Fibroblast of gingiva (primary cell): ENCODE results near the gene TYW1B.
"Not testable (repeated sequence)": the region's sequence is repeated elsewhere in the genome, so short reads cannot be mapped to it uniquely, and the experiment has no call there.

Experiments used
- DNase-seq: peaks from one replicate; pipeline ENCODE4 v3.0.0-alpha.2; 2011; ENCODE audit warnings: low read depth

TYW1B gene

GRCh38 chr7:72550454-72550853, 277.5 kb downstream of the TYW1B start:
- not testable (repeated sequence) for DNase-seq

DNA sequence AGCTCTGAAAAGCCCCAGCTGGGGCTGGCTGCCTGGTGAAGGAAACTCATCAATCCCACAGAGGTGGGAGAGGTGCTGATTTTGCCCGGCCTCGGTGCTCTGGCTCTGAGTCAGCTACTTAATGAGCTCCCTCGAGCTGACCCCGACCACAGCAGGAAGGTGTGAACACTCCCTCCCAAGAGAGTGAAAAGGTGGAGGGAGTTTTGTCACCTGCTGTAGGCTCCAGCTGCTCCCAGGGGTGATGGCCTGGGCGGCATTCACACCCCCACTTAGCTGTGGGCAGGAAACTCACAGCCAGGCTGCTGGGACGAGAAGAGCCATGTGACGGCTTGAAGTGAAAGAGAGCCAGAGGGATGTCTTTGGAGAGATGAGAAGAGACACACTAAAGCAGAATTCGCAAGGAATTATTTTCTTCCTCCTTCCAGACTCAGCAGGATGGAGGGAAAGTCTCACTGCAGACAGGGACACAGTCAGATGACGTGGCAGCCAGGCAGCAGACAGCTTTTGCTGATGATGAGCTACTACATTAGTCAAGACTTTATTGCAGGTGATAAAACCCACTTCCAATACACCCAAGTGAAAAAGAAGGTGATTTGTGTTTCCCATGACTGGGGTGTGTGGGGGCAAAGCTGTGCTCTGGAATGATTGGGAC, 281.3 kb downstream of the TYW1B start:
- not testable (repeated sequence) for DNase-seq

DNA sequence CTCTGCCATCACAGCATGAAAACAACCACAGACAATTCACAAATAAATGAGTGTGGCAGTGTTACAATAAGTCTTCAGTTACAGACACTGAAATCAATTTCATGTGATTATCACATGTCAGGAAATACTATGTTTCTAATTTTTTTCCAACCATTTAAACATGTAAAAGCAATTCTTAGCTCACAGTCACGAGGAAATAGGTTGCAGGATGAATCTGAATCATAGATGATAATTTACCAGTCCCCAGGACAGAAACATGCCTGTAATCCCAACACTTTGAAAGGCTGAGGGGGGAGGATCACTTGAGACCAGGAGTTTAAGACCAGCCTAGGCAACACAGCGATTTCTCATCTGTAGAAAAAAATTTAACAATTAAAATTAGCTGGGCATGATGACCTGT, 283.5 kb downstream of the TYW1B start:
- not testable (repeated sequence) for DNase-seq

DNA sequence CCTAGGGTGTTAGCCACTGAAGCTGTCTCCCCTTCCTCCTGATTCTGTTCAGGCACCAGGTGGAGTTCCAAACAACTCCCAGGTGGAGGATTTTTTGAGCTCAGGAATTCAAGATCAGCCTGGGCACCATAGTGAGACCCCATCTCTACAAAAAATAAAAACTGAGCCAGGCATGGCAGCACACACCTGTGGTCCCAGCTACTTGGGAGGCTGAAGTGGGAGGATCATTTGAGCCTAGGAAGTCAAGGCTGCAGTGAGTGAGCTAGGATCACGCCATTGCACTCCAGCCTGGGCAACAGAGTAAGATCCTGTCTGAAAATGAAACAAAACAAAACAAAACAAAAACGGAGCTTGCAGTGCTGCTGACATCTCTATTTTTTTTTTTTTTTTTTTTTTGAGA, 287.1 kb downstream of the TYW1B start:
- DNase-seq: no peak

- no peak for DNase-seq
These were observed 287.8 kb downstream of the TYW1B start for GRCh38 chr7:72540106-72540611.

DNA sequence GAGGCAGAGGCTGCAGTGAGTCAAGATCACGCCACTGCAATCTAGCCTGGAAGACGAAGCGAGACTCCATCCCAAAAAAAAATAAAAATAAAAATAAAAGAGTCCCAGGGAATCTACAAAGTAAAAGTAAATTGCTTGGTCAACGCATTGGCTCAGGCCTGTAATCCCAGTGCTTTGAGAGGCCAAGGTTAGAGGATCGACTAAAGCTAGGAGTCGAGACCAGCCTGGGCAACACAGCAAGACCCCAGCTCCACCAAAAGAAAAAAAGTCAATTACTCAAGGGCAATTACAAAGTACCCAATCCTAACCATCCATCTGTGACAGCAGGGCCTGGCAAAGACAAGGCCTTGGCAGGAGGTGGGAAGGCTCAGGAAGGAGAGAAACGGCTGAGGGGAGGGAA, 288.3 kb downstream of the TYW1B start:
- DNase-seq: no peak

DNA sequence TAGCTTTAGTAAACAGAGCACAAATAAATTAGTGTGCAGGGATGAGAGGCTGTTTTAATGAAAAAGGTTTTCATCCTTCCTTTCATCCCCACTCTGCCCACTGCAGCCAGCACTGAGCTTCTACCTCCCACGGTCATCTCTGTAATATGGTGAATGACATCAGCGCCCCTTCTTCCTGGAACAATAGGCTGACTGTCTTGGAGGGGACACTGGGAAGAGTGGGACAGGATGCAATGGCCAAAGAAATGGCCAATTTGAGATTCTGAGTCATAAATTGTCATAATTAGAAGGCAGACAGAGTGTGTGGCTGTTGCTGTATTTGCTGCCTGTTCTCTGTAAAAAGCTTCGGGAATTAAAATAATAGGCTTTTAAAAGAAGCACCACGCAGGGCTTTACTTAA, 289.1 kb downstream of the TYW1B start:
- DNase-seq: no peak

DNA sequence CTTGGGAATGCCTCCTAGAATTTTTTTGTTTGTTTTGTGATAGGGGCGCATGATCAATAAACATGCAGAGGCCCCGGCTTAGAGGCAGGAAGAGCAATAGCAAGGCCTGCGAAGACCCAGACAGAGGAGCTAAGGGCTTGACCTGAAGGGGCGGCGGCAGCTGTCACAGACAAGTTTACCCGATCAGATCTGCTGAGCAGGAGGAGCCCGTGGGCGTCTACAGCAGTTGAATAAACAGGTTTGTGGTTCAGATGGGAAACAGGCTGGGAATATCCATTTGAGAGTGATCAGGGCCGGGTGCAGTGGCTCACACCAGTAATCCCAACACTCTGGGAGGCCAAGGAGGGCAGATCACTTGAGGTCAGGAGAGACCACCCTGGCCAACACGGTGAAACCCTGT, 289.9 kb downstream of the TYW1B start:
- DNase-seq: no peak

DNA sequence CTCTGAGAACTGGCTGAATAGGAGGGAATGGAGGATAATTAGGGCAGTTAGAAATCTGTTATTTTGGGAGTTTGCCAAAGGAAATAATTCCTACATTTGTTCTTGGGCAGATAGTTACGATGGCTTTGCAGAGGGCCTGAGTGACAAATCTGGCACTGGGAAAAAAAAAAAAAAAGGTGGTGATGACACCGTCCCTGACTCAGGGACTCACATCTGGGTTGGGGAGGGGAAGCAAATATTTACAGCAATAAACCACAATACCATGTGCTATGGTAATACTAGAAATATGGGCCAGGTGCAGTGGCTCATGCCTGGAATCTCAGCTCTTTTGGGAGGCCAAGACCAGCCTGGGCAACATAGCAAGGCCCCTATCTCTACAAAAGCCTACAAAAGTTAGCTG, 292.0 kb downstream of the TYW1B start:
- not testable (repeated sequence) for DNase-seq

DNA sequence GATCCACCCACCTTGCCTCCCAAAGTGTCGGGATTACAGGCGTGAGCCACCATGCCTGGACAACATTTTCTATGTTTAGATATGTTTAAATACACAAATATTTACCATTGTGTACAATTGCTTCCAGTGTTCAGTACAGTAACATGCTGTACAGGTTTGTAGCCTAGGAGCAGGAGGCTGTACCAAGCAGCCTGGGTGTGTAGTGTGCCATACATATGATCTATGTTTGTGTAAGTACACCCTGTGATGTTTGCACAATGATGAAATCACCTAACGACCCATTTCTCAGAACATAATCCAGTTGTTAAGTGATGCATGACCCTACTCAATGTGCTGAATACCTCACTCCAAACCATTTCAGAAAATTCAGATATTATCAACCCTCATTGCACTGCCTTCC, 297.0 kb downstream of the TYW1B start:
- not testable (repeated sequence) for DNase-seq
